ENCODE results near the gene ASAP3.

GRCh38 chr1:23448846-23449245, 35.1 kb downstream of the ASAP3 start:
- TF ChIP-seq CTCF (IDR thresholded peaks at IDR 0.05) (no peak), EZH2 (IDR thresholded peaks at IDR 0.05) (no peak)

All from neural progenitor cell (in vitro differentiated cells).